Right lobe of liver (tissue), 4 donors: ENCODE results near the gene FGFR2.

Experiments
- POLR2A ChIP-seq: fragments of 450-650 bp; IDR thresholded peaks from one replicate; pipeline ENCODE4 v1.6.1; 2017; ENCODE audit warnings: antibody characterized with exemption, mild to moderate bottlenecking
- TF ChIP-seq, protein P1 (sequence below), 4 donors: fragments of 200-600 bp in 3 of 4; fragments of 450-650 bp in 1 of 4; IDR thresholded peaks; one replicate each; pipeline versions ENCODE4 v1.5.1 to v1.8.0; 2016 to 2022; ENCODE audit warnings: antibody characterized with exemption in 4 of 4, mild to moderate bottlenecking in 2 of 4
- donor health status: DM: no; HTN: no; CAD: no.
- donor health status: DM: no; HTN: no; CAD: no.
- donor health status: DM: no; HTN: yes; CAD: no.

DNA sequence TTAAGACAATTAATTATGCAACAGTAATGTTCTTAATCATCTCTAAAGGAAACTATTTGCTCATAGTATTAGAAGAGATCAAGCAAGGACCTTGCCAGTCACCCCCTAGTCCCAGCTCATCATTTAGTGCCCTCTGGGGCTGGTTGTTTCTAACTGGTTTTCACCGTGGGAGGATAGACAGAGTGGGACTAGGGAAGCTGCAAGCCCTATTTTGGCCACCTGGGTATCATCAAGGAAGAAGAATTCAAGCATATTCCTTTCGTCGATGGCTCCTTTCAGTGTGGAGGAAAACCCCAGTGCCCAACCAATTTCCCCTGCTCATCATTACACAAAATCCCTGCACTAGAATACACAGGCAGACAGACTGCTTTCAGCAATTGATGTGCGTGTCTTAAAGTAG lies 30.6 kb upstream of the FGFR2 start:
- TF ChIP-seq, protein P1, sequence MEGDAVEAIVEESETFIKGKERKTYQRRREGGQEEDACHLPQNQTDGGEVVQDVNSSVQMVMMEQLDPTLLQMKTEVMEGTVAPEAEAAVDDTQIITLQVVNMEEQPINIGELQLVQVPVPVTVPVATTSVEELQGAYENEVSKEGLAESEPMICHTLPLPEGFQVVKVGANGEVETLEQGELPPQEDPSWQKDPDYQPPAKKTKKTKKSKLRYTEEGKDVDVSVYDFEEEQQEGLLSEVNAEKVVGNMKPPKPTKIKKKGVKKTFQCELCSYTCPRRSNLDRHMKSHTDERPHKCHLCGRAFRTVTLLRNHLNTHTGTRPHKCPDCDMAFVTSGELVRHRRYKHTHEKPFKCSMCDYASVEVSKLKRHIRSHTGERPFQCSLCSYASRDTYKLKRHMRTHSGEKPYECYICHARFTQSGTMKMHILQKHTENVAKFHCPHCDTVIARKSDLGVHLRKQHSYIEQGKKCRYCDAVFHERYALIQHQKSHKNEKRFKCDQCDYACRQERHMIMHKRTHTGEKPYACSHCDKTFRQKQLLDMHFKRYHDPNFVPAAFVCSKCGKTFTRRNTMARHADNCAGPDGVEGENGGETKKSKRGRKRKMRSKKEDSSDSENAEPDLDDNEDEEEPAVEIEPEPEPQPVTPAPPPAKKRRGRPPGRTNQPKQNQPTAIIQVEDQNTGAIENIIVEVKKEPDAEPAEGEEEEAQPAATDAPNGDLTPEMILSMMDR (IDR thresholded peaks at IDR 0.05), result no peak
- no peak for TF ChIP-seq POLR2A
